Stimulated activated CD4-positive, alpha-beta T cell treated with anti-CD3 and anti-CD28 coated beads, Interleukin-15, amount 100 ng/mL, for 48 hours (primary cell): ENCODE results near the gene CTBS.
A peak's percentile ranks its signal among the peaks of the same experiment; 100 is the strongest.
"Not testable (repeated sequence)": the region's sequence is repeated elsewhere in the genome, so short reads cannot be mapped to it uniquely, and the experiment has no call there.

Source experiments
- DNase-seq, 2 donors: peaks; one replicate each; pipeline ENCODE4 v3.0.0-alpha.2; 2020; ENCODE audit warnings: low read depth in 2 of 2

Gene CTBS

GRCh38 chr1:84573967-84574842, at the start of gene CTBS:
Gene CTBS, minus strand, starts transcription at chr1:84574440. Its CDS starts 25 bp downstream, at chr1:84574415.
- peak; percentile 74 to 82 for DNase-seq

GRCh38 chr1:84621553-84621952, 47.3 kb upstream of the CTBS start:
- DNase-seq: no peak

- DNase-seq: peak; percentile 69 to 75
Measured at GRCh38 chr1:84620720-84621313, 46.6 kb upstream of the CTBS start.

- DNase-seq: peak; percentile 53 to 58
Measured at GRCh38 chr1:84619383-84620102, 45.3 kb upstream of the CTBS start.

DNA sequence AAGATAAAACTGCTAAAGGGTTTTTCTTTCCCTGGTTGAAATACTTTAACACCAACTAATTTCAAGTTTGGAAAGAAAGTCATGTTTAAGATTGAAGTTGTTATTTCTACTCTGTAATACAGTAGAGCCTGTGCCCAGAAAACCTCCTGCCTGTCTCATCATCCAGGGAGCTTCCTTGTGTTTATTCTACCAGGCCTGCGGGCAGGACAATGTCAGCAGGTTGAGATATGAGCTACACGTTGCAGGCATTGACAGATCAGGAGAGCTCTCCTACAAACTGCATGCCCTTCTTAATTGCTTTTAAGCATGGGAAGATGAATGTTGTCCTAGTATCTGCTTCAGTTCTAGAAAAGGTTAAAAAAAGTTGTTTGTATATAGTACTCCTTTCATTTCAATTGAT, 43.1 kb upstream of the CTBS start:
- no peak for DNase-seq

GRCh38 chr1:84615790-84616189, 41.5 kb upstream of the CTBS start:
- no peak for DNase-seq

DNA sequence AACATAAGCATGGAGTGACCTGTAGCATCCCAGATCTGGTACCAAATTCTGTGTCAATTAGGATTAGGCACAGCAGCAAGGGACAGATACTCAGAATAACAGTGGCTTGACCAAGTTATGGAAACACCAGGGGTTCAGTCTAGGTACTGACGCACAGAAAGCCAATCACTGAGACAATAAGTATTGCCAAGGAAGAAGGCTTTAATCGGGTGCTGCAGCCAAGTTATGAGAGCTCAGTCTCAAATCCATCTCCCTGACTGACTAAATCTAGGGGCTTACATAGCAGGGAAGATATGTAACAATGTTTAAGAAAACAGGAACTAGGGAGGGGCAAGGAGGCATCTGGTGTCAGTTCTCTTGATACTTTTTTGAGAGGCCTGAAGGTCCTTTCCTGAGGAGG, 39.6 kb upstream of the CTBS start:
- DNase-seq: no peak

- DNase-seq: no peak
Measured at GRCh38 chr1:84613026-84613425, 38.8 kb upstream of the CTBS start.

DNA sequence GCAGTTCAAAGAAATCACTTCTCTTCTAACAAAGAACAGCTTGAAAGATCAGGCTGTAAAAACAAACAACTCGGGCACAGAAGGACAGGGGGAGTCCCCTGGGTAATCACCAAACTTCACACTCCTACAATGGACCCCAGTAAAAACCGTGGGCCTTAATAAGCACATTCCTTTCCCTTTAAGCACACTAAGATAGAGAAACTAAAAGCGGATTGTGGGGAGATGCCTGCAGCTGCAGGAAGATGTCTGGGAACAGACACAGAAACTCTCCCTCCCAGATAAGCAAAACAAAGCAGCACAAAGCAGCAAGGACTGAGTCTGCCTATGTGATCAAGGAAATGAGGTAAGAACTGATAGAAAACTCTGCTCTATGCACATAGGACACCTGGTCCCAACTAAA, 37.6 kb upstream of the CTBS start:
- DNase-seq: no peak

GRCh38 chr1:84611091-84611490, 36.9 kb upstream of the CTBS start:
- DNase-seq: no peak

DNA sequence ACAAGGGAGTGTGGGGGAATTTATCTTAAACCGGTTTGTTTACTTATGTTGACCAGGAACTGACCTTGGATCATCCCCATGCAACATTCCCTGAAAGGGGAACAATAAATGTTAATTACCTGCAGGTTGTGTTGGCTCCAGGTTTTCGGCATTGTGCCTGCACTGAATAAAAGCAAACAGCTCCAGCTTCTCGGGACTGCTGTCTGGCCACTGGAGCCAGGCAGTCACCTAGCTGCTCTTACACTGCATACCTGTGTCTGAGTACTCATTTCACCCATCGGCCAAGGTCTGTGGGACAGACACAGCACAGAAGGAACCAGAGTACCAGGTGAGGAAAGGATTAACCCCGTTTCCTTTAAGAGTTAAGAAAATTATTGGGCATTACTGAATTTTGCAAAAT, 32.7 kb upstream of the CTBS start:
- no peak for DNase-seq

DNA sequence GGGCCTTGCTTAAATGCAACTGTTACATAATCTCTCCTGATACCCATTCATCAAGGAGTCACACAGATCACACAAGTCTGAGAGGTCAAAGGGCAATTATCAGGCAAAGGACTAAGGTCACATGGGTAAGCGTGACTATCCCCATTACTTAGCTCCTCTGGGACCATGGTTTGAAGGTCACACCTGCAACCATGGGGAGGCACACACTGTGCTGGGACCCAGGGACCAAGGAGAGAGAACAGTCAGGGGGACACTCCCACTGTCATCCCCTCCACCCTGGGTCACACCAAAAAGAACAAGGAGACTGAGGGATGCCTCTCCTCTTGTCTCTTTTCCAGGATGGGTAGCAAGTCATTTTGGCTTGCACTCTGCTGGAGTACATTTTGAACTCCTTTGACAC, 30.9 kb upstream of the CTBS start:
- no peak for DNase-seq

GRCh38 chr1:84603941-84604830, 29.9 kb upstream of the CTBS start:
- no peak for DNase-seq

DNA sequence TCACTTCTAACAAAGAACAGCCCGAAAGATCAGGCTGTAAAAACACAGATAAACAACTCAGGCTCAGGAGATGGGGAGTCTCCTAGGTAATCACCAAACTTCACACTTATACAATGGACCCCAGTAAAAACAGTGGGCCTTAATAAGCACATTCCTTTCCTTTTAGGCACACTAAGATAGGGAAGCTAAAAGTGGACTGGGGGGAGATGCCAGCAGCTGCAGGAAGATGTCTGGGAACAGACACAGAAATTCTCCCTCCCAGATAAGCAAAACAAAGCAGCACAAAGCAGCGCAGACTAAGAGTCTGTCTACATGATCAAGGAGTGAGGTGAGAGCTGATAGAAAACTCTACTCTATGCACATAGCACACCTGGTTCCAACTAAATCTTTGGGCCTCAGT, 29.0 kb upstream of the CTBS start:
- no peak for DNase-seq

GRCh38 chr1:84600796-84601195, 26.6 kb upstream of the CTBS start:
- no peak for DNase-seq

- no peak for DNase-seq
Measured at GRCh38 chr1:84598846-84599741, 24.9 kb upstream of the CTBS start.

DNA sequence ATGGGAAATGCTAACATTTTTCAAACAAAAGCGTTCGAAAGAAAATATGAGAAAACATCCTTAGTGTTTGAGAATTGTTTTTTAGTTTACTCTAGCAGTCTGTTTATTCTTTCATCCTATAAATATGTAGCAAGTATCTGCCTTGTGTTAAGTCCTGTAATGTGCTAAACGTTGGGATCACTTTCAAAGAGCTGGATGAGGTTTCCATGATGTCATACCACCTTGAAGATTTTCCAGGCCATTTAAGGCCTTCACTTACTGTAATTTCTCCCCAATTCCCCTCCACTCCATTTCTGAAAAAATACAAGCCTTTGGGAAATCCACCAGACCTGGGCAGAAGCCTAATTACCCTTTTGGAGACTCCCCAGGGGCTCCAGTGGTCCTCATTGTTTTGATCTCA, 24.2 kb upstream of the CTBS start:
- DNase-seq: no peak

GRCh38 chr1:84597011-84597410, 22.8 kb upstream of the CTBS start:
- DNase-seq: no peak

DNA sequence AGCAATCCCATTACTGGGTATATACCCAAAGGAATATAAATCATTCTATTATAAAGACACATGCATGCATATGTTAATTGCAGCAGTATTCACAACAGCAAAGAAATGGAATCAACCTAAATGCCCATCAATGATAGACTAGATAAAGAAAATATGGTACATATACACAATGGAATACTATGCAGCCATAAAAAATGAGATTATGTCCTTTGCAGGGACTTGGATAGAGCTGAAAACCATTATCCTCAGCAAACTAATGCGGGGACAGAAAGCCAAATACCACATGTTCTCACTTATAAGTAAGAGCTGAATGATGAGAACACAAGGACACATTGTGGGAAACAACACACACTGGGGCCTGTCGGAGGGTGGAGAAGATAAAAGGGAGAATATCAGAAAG, 20.7 kb upstream of the CTBS start:
- DNase-seq: not testable (repeated sequence)

- no peak for DNase-seq
Measured at GRCh38 chr1:84587099-84587498, 12.9 kb upstream of the CTBS start.

- DNase-seq: no peak
Measured at GRCh38 chr1:84585803-84586202, 11.6 kb upstream of the CTBS start.
